IMR-90 (cell line): ENCODE measurements around the gene ZNF287. TPM values are rescaled to one million over a fixed set of nuclear protein-coding genes. Genes with fewer than 3 reads are reported as not detected.

ENCODE experiments used
- ATAC-seq: fragments of 200-7000 bp; cut with Tn5 transposase; 2 replicates; pipeline ENCODE4 v1.9.1; 2020; ENCODE audit warnings: low read depth, mild to moderate bottlenecking, moderate library complexity
- BruUV-seq: library from RNA; stranded (reverse); fragments of 400-500 nt; replicated peaks from 2 replicates; lab custom pipeline; 2021; lab: Mats Ljungman, UMichigan
- CTCF ChIA-PET: fragments of 300-600 bp; formaldehyde crosslinking; extraction: SDS; loops from one replicate; lab custom pipeline; 2021; ENCODE audit warnings: antibody characterized with exemption; lab: Yijun Ruan, JAX
- POLR2A ChIA-PET: fragments of 300-600 bp; sonication (Branson Sonifier 250); formaldehyde crosslinking; loops from one replicate; lab custom pipeline; 2022; ENCODE audit warnings: antibody characterized with exemption; ENCODE audit not compliant: unreplicated experiment; lab: Charles Lee
- DNase-seq: peaks from one replicate; pipeline ENCODE4 v3.0.0; 2013
- H2AFZ ChIP-seq: replicated peaks from 2 replicates; pipeline ENCODE3; 2013; ENCODE audit warnings: low read length, mild to moderate bottlenecking; ENCODE audit not compliant: poor library complexity
- H2AK5ac ChIP-seq: 2 replicates; pipeline ENCODE4 v1.6.1; 2013; ENCODE audit warnings: low read depth, low read length, inconsistent platforms
- H2AK9ac ChIP-seq: replicated peaks from 2 replicates; pipeline ENCODE3; 2013; ENCODE audit warnings: mild to moderate bottlenecking, low read depth, low read length, moderate library complexity; ENCODE audit not compliant: poor library complexity
- H2BK120ac ChIP-seq: 2 replicates; pipeline ENCODE4 v1.6.1; 2013; ENCODE audit warnings: low read depth, low read length, inconsistent platforms
- H2BK15ac ChIP-seq: 3 replicates; pipeline ENCODE4 v1.6.1; 2013; ENCODE audit warnings: low read depth, low read length, inconsistent platforms
- H2BK20ac ChIP-seq: 2 replicates; pipeline ENCODE4 v1.6.1; 2013; ENCODE audit warnings: low read depth, mild to moderate bottlenecking, inconsistent platforms, low read length, moderate library complexity
- H2BK5ac ChIP-seq: 2 replicates; pipeline ENCODE4 v1.6.1; 2013; ENCODE audit warnings: mild to moderate bottlenecking, low read depth, low read length, inconsistent platforms; ENCODE audit not compliant: poor library complexity, severe bottlenecking
- H3K14ac ChIP-seq: replicated peaks from 2 replicates; pipeline ENCODE4 v1.6.1; 2013; ENCODE audit warnings: low read depth, low read length, inconsistent platforms
- H3K18ac ChIP-seq: 2 replicates; pipeline ENCODE4 v1.6.1; 2013; ENCODE audit warnings: low read depth, low read length, control low read depth
- H3K23ac ChIP-seq: 2 replicates; pipeline ENCODE4 v1.6.1; 2013; ENCODE audit warnings: low read depth, low read length, inconsistent platforms
- H3K27ac ChIP-seq: 2 replicates; pipeline ENCODE4 v1.5.1; 2013; ENCODE audit warnings: mild to moderate bottlenecking, control low read depth, low read length; ENCODE audit not compliant: insufficient read depth
- H3K27me3 ChIP-seq: 2 replicates; pipeline ENCODE4 v1.6.1; 2013; ENCODE audit warnings: low read length; ENCODE audit not compliant: control insufficient read depth, insufficient read depth
- H3K36me3 ChIP-seq: 2 replicates; pipeline ENCODE4 v1.6.1; 2013; ENCODE audit warnings: low read length, mixed read lengths; ENCODE audit not compliant: control insufficient read depth, insufficient read depth
- H3K4ac ChIP-seq: 2 replicates; pipeline ENCODE4 v1.6.1; 2013; ENCODE audit warnings: low read depth, low read length, inconsistent platforms
- H3K4me1 ChIP-seq: 2 replicates; pipeline ENCODE4 v1.6.1; 2013; ENCODE audit warnings: low read length, mixed read lengths; ENCODE audit not compliant: control insufficient read depth, insufficient read depth
- H3K4me2 ChIP-seq: 2 replicates; pipeline ENCODE4 v1.6.1; 2013; ENCODE audit warnings: low read depth, mild to moderate bottlenecking, control low read depth, low read length, moderate library complexity
- H3K4me3 ChIP-seq: 2 replicates; pipeline ENCODE4 v1.5.1; 2013; ENCODE audit warnings: low read depth, mild to moderate bottlenecking, control low read depth, low read length, moderate library complexity; ENCODE audit not compliant: insufficient read depth
- H3K56ac ChIP-seq: 2 replicates; pipeline ENCODE4 v1.6.1; 2013; ENCODE audit warnings: low read length, inconsistent platforms; ENCODE audit not compliant: insufficient read depth; ENCODE audit errors: extremely low read depth
- H3K79me1 ChIP-seq, 2 experiments: 2 replicates each; pipeline ENCODE4 v1.6.1; 2013; ENCODE audit warnings: low read length in 2 of 2, inconsistent platforms in 1 of 2, low read depth in 1 of 2
- H3K9ac ChIP-seq: 2 replicates; pipeline ENCODE4 v1.6.1; 2013; ENCODE audit warnings: low read depth, low read length, control low read depth
- H3K9me1 ChIP-seq: 2 replicates; pipeline ENCODE4 v1.6.1; 2013; ENCODE audit warnings: low read length, inconsistent platforms; ENCODE audit not compliant: insufficient read depth
- H3K9me3 ChIP-seq: 2 replicates; pipeline ENCODE4 v1.6.1; 2013; ENCODE audit warnings: low read length; ENCODE audit not compliant: control insufficient read depth, insufficient read depth
- H4K20me1 ChIP-seq: 2 replicates; pipeline ENCODE4 v1.6.1; 2013; ENCODE audit warnings: low read length, inconsistent platforms; ENCODE audit not compliant: insufficient read depth
- H4K5ac ChIP-seq: 2 replicates; pipeline ENCODE4 v1.6.1; 2013; ENCODE audit warnings: mild to moderate bottlenecking, low read depth, low read length, control low read depth
- H4K8ac ChIP-seq, 2 experiments: 2 replicates each; pipeline ENCODE4 v1.6.1; 2013; ENCODE audit warnings: low read depth in 2 of 2, low read length in 2 of 2, control low read depth in 1 of 2, inconsistent platforms in 1 of 2
- H4K91ac ChIP-seq: 2 replicates; pipeline ENCODE4 v1.6.1; 2013; ENCODE audit warnings: low read depth, low read length, inconsistent platforms; ENCODE audit not compliant: insufficient read depth
- BHLHE40 ChIP-seq: fragments of 150-350 bp; IDR thresholded peaks from 2 replicates; pipeline ENCODE4 v1.6.1; 2016; ENCODE audit warnings: mild to moderate bottlenecking, low read depth, low read length
- CEBPB ChIP-seq: IDR thresholded peaks from 2 replicates; pipeline ENCODE4 v1.6.1; 2012; ENCODE audit warnings: low read depth, low read length, improper control_type of control experiment
- CHD1 ChIP-seq: IDR thresholded peaks from 2 replicates; pipeline ENCODE4 v1.6.1; 2012; ENCODE audit warnings: low read depth, low read length, improper control_type of control experiment
- FOS ChIP-seq: fragments of 150-350 bp; IDR thresholded peaks from 2 replicates; pipeline ENCODE4 v1.6.1; 2016; ENCODE audit warnings: low read depth, low read length
- MAFK ChIP-seq: IDR thresholded peaks from 2 replicates; pipeline ENCODE4 v1.6.1; 2012; ENCODE audit warnings: low read depth, low read length, improper control_type of control experiment
- MAZ ChIP-seq: IDR thresholded peaks from 2 replicates; pipeline ENCODE4 v1.6.1; 2012; ENCODE audit warnings: low read depth, mild to moderate bottlenecking, low read length, improper control_type of control experiment, moderate library complexity, borderline replicate concordance
- MXI1 ChIP-seq: IDR thresholded peaks from 2 replicates; pipeline ENCODE4 v1.6.1; 2012; ENCODE audit warnings: low read depth, mild to moderate bottlenecking, low read length, moderate library complexity, borderline replicate concordance
- NFE2L2 ChIP-seq: fragments of 150-350 bp; IDR thresholded peaks from 2 replicates; pipeline ENCODE4 v1.6.1; 2016; ENCODE audit warnings: low read depth, mild to moderate bottlenecking, low read length
- POLR2A ChIP-seq: IDR thresholded peaks from 2 replicates; pipeline ENCODE4 v1.6.1; 2012; ENCODE audit warnings: mild to moderate bottlenecking, low read depth, low read length
- RAD21 ChIP-seq: IDR thresholded peaks from 2 replicates; pipeline ENCODE4 v1.6.1; 2012; ENCODE audit warnings: low read length, improper control_type of control experiment
- SMC3 ChIP-seq: fragments of 150-350 bp; IDR thresholded peaks from 2 replicates; pipeline ENCODE4 v1.6.1; 2016; ENCODE audit warnings: low read depth, mild to moderate bottlenecking, antibody characterized with exemption, low read length, moderate library complexity
- WGBS, 2 experiments: methylation state at CpG; one replicate each; pipeline versions ENCODE4 v1.1.5 to v1.1.7; 2013; ENCODE audit warnings: missing lambda C conversion rate in 2 of 2; ENCODE audit not compliant: insufficient read length in 1 of 2; ENCODE audit errors: extremely low coverage in 2 of 2; 5-methylcytosine and 5-hydroxymethylcytosine counted together
- dilution Hi-C: fragments of 300-500 bp; cut with HindIII; formaldehyde crosslinking; loops from one replicate; pipeline ENCODE4 v1.14.3; 2018; ENCODE audit warnings: low sequenced_read_pairs; ENCODE audit not compliant: unreplicated experiment
- in situ Hi-C: fragments of 300-500 bp; cut with MboI; formaldehyde crosslinking; loops from 3 replicates; pipeline ENCODE4 v1.14.3; 2019; ENCODE audit warnings: low sequenced_read_pairs, inconsistent platforms, mixed read lengths
- intact Hi-C: fragments of 100-400 bp; cut with micrococcal nuclease; formaldehyde crosslinking; loops from 2 replicates; pipeline ENCODE4 v1.10.0; 2022
- polyA plus RNA-seq, 3 experiments: library from polyadenylated mRNA; depleted of rRNA; stranded (reverse); fragments of >200 nt; gene quantifications; 2 replicates each; pipeline ENCODE4 v1.2.3, GENCODE V29; 2012; ENCODE audit warnings: low replicate concordance in 1 of 3
- total RNA-seq: library from RNA; depleted of rRNA; stranded (reverse); fragments of >200 nt; gene quantifications from 2 replicates; pipeline ENCODE4 v1.2.3, GENCODE V29; 2012
- TF ChIP-seq, protein P1 (sequence below): fragments of 150-350 bp; IDR thresholded peaks from 2 replicates; pipeline ENCODE4 v1.6.1; 2017; ENCODE audit warnings: mild to moderate bottlenecking, antibody characterized with exemption, low read length, low read depth
- TF ChIP-seq, protein P2 (sequence below): conservative IDR thresholded peaks from 2 replicates; pipeline ENCODE4 v1.5.1; 2012; ENCODE audit warnings: mild to moderate bottlenecking, low read depth, low read length, improper control_type of control experiment
- TF ChIP-seq, protein P3 (sequence below): fragments of 150-350 bp; IDR thresholded peaks from 2 replicates; pipeline ENCODE4 v1.6.1; 2016; ENCODE audit warnings: low read depth, mild to moderate bottlenecking, low read length, moderate library complexity, borderline replicate concordance

Gene ZNF287
- total and polyA plus RNA-seq, 2 of the 4 experiments (the other 2 are of a cell fraction) = 5.3 to 7.0 TPM

DNA sequence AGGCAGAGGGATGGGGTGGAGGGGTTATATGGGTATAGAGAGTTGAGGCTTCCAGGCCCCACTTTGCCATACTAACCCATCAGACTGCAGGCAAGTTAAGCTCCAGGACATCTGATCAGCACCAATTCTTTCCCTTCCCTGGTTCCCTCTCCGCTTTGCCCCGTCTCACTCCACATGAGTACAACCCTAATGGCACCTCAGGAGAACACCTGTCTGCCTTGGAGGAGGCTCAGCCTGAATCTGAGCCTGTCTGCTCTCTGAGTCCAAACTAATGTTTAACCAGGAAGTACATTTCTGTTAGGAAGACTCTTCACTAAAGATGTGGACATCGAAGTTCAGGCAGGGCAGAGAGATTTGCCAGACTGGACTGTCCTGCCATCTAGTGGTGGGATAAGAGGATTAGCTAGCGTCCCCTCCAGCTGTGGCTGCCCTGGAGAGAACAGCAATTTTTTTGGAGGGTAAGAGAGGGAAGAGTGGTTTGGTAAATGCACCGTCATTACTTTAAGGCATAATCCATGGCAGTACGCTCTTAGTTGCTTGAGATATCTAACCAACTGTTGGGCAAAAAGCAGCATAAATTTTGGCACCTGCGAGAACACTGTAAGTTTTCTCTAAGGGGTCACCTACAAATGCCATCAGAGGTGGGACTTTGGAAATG is 47.8 kb downstream of the ZNF287 start:
- Histone ChIP-seq H3K4me3 (no peak overlapping the region), H2AK9ac (no peak overlapping the region), H4K91ac (peak overlapping the region; percentile 83), H3K14ac (peak overlapping the region; percentile 95), H2BK120ac (peak overlapping the region; percentile 87), H2AFZ (peak overlapping the region; percentile 93), H2AK5ac (no peak overlapping the region), H3K9ac (peak overlapping the region; percentile 77), H4K20me1 (no peaks in the 10 kb centered on the region), H3K4me2 (no peak overlapping the region), H2BK15ac (peak overlapping the region; percentile 96; the same call in 1 of the 3 replicates), H3K79me1 (no peaks in the 10 kb centered on the region), H3K56ac (peak overlapping the region; percentile 27; the same call in 1 of the 2 replicates), H3K18ac (peak overlapping the region; percentile 96), H3K36me3 (no peaks in the 10 kb centered on the region), H3K4me1 (peaks cover 4% of the 10 kb centered on the region), H3K23ac (peak overlapping the region; percentile 78; the same call in 1 of the 2 replicates), H4K8ac (peak overlapping the region; percentile 93 to 97), H2BK20ac (peak overlapping the region; percentile 81), H3K27ac (peak overlapping the region; percentile 67), H4K5ac (peak overlapping the region; percentile 100), H3K9me1 (peaks cover 1% of the 10 kb centered on the region; the same call in 1 of the 2 replicates), H2BK5ac (no peak overlapping the region), H3K4ac (peak overlapping the region; percentile 93), H3K27me3 (no peaks in the 10 kb centered on the region; the same call in 1 of the 2 replicates), H3K9me3 (no peaks in the 10 kb centered on the region)
- ChIA-PET POLR2A (no interaction called here), CTCF (interaction anchor here (0.5 to 2.9 kb wide), 12 partner anchors 14 to 294 kb away, joined by 3 to 42 read pairs (median 4); no protein-coding TSS in a partner anchor)
- 0% methylated on average over 1 of the region's 7 CpGs; no CpG with 5 or more reads in 1 of the 2 experiments for WGBS, 2 experiments
- ATAC-seq (peak; percentile 91), DNase-seq (peak; percentile 91)
- intact Hi-C loops = loop anchor here (1.0 kb wide), 3 partner anchors 68 to 158 kb away; no protein-coding TSS in a partner anchor
- in situ Hi-C loops = loop anchor here (10.0 kb wide), 1 partner anchor 156 kb away; no protein-coding TSS in a partner anchor
- dilution Hi-C loops = no loop called here
- no TSS peak for BruUV-seq
- TF ChIP-seq, protein P1, sequence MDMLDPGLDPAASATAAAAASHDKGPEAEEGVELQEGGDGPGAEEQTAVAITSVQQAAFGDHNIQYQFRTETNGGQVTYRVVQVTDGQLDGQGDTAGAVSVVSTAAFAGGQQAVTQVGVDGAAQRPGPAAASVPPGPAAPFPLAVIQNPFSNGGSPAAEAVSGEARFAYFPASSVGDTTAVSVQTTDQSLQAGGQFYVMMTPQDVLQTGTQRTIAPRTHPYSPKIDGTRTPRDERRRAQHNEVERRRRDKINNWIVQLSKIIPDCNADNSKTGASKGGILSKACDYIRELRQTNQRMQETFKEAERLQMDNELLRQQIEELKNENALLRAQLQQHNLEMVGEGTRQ = no peak
- TF ChIP-seq FOS = no peak
- TF ChIP-seq, protein P2, sequence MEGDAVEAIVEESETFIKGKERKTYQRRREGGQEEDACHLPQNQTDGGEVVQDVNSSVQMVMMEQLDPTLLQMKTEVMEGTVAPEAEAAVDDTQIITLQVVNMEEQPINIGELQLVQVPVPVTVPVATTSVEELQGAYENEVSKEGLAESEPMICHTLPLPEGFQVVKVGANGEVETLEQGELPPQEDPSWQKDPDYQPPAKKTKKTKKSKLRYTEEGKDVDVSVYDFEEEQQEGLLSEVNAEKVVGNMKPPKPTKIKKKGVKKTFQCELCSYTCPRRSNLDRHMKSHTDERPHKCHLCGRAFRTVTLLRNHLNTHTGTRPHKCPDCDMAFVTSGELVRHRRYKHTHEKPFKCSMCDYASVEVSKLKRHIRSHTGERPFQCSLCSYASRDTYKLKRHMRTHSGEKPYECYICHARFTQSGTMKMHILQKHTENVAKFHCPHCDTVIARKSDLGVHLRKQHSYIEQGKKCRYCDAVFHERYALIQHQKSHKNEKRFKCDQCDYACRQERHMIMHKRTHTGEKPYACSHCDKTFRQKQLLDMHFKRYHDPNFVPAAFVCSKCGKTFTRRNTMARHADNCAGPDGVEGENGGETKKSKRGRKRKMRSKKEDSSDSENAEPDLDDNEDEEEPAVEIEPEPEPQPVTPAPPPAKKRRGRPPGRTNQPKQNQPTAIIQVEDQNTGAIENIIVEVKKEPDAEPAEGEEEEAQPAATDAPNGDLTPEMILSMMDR = peak; percentile 95
- TF ChIP-seq MAZ = no peak
- TF ChIP-seq SMC3 = peak; percentile 94
- TF ChIP-seq CEBPB = no peak
- TF ChIP-seq, protein P3, sequence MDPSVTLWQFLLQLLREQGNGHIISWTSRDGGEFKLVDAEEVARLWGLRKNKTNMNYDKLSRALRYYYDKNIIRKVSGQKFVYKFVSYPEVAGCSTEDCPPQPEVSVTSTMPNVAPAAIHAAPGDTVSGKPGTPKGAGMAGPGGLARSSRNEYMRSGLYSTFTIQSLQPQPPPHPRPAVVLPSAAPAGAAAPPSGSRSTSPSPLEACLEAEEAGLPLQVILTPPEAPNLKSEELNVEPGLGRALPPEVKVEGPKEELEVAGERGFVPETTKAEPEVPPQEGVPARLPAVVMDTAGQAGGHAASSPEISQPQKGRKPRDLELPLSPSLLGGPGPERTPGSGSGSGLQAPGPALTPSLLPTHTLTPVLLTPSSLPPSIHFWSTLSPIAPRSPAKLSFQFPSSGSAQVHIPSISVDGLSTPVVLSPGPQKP = no peak
- TF ChIP-seq CHD1 = no peak
- peak; percentile 97 for TF ChIP-seq RAD21
- no peak for TF ChIP-seq MAFK
- no peak for TF ChIP-seq NFE2L2
- TF ChIP-seq MXI1 = no peak
- peak; percentile 47; the same call in 1 of the 2 replicates for TF ChIP-seq POLR2A
- TF ChIP-seq BHLHE40 = no peak
